OCI-LY1 (cell line): Measurements from ENCODE around the gene CD55.

Experiments used
- H2AFZ ChIP-seq: fragments of 200-600 bp; sonication (generic), shearing (Covaris generic); 2 replicates; pipeline ENCODE4 v1.6.0; 2014; ENCODE audit warnings: antibody characterized with exemption, mild to moderate bottlenecking, low read length
- H3F3A ChIP-seq: fragments of 200-600 bp; sonication (generic), shearing (Covaris generic); 2 replicates; pipeline ENCODE4 v1.6.0; 2014; ENCODE audit warnings: mild to moderate bottlenecking, antibody characterized with exemption, low read length, moderate library complexity; ENCODE audit not compliant: insufficient read depth
- H3K27ac ChIP-seq: fragments of 200-600 bp; sonication (generic); 2 replicates; pipeline ENCODE4 v1.5.1; 2014; ENCODE audit warnings: low read length, mixed run types, mild to moderate bottlenecking, low read depth; ENCODE audit not compliant: poor library complexity, severe bottlenecking
- H3K27me3 ChIP-seq: fragments of 200-600 bp; sonication (generic); 2 replicates; pipeline ENCODE4 v1.6.0; 2014; ENCODE audit warnings: antibody characterized with exemption, mild to moderate bottlenecking, low read length, moderate library complexity; ENCODE audit not compliant: insufficient read depth
- H3K36me3 ChIP-seq: fragments of 200-600 bp; sonication (generic); 2 replicates; pipeline ENCODE4 v1.6.1; 2014; ENCODE audit warnings: mild to moderate bottlenecking, antibody characterized with exemption, low read length, moderate library complexity, mixed read lengths; ENCODE audit not compliant: insufficient read depth
- H3K4me1 ChIP-seq: fragments of 200-600 bp; sonication (generic); 2 replicates; pipeline ENCODE4 v1.5.1; 2014; ENCODE audit warnings: mild to moderate bottlenecking, low read length, moderate library complexity; ENCODE audit not compliant: insufficient read depth, severe bottlenecking
- H3K4me2 ChIP-seq: fragments of 200-600 bp; sonication (generic), shearing (Covaris generic); 2 replicates; pipeline ENCODE4 v1.6.1; 2014; ENCODE audit warnings: low read length
- H3K4me3 ChIP-seq: fragments of 200-600 bp; sonication (generic); 2 replicates; pipeline ENCODE4 v1.5.1; 2014; ENCODE audit warnings: low read length, low read depth, mild to moderate bottlenecking, mixed read lengths; ENCODE audit not compliant: poor library complexity, severe bottlenecking
- H3K79me2 ChIP-seq: fragments of 200-600 bp; shearing (Covaris generic); 2 replicates; pipeline ENCODE4 v1.6.1; 2016; ENCODE audit warnings: mixed run types, low read length, mixed read lengths; ENCODE audit not compliant: insufficient read depth
- H3K9ac ChIP-seq: fragments of 200-600 bp; sonication (generic), shearing (Covaris generic); 2 replicates; pipeline ENCODE4 v1.6.1; 2014; ENCODE audit warnings: mild to moderate bottlenecking, low read length, mixed read lengths
- H3K9me2 ChIP-seq: fragments of 200-600 bp; sonication (generic), shearing (Covaris generic); 2 replicates; pipeline ENCODE4 v1.6.1; 2014; ENCODE audit warnings: low read depth, mild to moderate bottlenecking, low read length, mixed read lengths
- H3K9me3 ChIP-seq: fragments of 200-600 bp; shearing (Covaris generic); 2 replicates; pipeline ENCODE4 v1.6.1; 2014; ENCODE audit warnings: low read length, mixed read lengths
- H4K20me1 ChIP-seq: fragments of 200-600 bp; sonication (generic), shearing (Covaris generic); 2 replicates; pipeline ENCODE4 v1.6.0; 2016; ENCODE audit warnings: mild to moderate bottlenecking, low read length; ENCODE audit not compliant: insufficient read depth
- EZH2 ChIP-seq: fragments of 200-600 bp; sonication (generic), shearing (Covaris generic); IDR thresholded peaks from 2 replicates; pipeline ENCODE4 v1.8.0; 2017; ENCODE audit warnings: borderline replicate concordance, mixed run types, mild to moderate bottlenecking, antibody characterized with exemption, low read length, moderate library complexity, mixed read lengths
- TF ChIP-seq, protein P1 (sequence below): fragments of 200-600 bp; sonication (generic), shearing (Covaris generic); IDR thresholded peaks from 2 replicates; pipeline ENCODE4 v1.5.1; 2017; ENCODE audit warnings: mild to moderate bottlenecking, antibody characterized with exemption, low read length, moderate library complexity, mixed read lengths

Gene CD55

DNA sequence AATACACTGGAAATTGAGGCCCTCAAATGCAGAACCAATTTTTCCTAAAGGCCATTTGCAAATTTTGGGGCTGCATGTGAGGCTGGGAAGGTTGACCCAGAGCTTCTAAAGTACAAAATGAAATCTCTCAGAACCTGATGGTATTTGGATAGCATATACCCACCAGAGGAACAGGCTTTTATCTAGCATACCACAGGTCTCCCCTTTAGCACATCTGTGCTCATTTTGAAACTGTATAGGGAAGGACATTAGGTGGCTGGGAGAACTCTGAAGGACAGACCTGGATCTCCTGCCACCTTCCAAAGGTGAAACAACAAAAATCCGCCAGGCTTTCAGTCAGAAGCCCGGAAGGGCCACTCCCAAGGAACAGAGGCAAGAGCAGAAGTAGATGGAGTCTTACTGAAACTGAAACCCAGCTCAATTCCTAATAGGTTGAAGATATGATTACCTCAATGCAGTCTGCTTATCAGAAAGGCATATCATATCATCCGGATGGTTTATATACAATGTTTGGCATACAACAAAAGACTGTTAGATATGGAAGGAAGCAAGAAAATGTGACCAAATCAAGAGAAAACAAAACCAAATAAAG, 11.6 kb downstream of the CD55 start:
- H3K9me3 ChIP-seq = peaks cover 10% of the 10 kb centered on the region; the same call in 1 of the 2 replicates
- H3K9me2 ChIP-seq = no peaks in the 10 kb centered on the region
- H3K4me3 ChIP-seq = no peak overlapping the region
- H2AFZ ChIP-seq = no peak overlapping the region
- no peak overlapping the region for H3K9ac ChIP-seq
- no peaks in the 10 kb centered on the region for H3K27me3 ChIP-seq
- no peaks in the 10 kb centered on the region for H3F3A ChIP-seq
- peaks cover 20% of the 10 kb centered on the region for H3K4me1 ChIP-seq
- H3K27ac ChIP-seq = no peak overlapping the region
- TF ChIP-seq, protein P1, sequence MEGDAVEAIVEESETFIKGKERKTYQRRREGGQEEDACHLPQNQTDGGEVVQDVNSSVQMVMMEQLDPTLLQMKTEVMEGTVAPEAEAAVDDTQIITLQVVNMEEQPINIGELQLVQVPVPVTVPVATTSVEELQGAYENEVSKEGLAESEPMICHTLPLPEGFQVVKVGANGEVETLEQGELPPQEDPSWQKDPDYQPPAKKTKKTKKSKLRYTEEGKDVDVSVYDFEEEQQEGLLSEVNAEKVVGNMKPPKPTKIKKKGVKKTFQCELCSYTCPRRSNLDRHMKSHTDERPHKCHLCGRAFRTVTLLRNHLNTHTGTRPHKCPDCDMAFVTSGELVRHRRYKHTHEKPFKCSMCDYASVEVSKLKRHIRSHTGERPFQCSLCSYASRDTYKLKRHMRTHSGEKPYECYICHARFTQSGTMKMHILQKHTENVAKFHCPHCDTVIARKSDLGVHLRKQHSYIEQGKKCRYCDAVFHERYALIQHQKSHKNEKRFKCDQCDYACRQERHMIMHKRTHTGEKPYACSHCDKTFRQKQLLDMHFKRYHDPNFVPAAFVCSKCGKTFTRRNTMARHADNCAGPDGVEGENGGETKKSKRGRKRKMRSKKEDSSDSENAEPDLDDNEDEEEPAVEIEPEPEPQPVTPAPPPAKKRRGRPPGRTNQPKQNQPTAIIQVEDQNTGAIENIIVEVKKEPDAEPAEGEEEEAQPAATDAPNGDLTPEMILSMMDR = no peak
- TF ChIP-seq EZH2 = no peak
- no peak overlapping the region for H3K4me2 ChIP-seq
- no peaks in the 10 kb centered on the region for H3K79me2 ChIP-seq
- no peaks in the 10 kb centered on the region for H4K20me1 ChIP-seq
- H3K36me3 ChIP-seq = peaks cover 29% of the 10 kb centered on the region

DNA sequence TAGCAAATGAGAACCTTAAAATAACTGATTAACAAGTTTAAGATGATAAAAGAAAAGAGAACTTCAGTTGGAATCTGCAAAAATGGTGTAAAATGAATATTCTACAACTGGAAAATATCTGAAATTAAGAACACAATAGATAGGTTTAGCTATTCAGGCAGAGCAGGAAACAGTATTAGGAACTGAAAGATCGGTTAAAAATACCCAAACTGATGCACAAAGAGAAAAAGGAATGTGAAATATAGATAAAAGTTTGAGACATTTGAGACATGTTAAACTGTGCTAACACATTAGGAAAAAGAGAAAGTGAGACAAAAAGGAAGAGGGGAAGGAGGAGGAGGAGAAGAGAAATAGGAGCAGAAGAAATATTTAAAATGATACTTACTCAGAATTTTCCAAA, 12.1 kb downstream of the CD55 start:
- Histone ChIP-seq H3K27me3 (no peaks in the 10 kb centered on the region), H3F3A (no peaks in the 10 kb centered on the region), H3K4me3 (no peak overlapping the region), H4K20me1 (no peaks in the 10 kb centered on the region), H3K4me2 (no peak overlapping the region), H3K9me3 (peaks cover 10% of the 10 kb centered on the region; the same call in 1 of the 2 replicates), H3K9me2 (no peaks in the 10 kb centered on the region), H3K27ac (no peak overlapping the region), H3K36me3 (peaks cover 24% of the 10 kb centered on the region), H2AFZ (no peak overlapping the region), H3K9ac (no peak overlapping the region), H3K79me2 (no peaks in the 10 kb centered on the region), H3K4me1 (peaks cover 20% of the 10 kb centered on the region)
- TF ChIP-seq, protein P1 = no peak
- no peak for TF ChIP-seq EZH2

DNA sequence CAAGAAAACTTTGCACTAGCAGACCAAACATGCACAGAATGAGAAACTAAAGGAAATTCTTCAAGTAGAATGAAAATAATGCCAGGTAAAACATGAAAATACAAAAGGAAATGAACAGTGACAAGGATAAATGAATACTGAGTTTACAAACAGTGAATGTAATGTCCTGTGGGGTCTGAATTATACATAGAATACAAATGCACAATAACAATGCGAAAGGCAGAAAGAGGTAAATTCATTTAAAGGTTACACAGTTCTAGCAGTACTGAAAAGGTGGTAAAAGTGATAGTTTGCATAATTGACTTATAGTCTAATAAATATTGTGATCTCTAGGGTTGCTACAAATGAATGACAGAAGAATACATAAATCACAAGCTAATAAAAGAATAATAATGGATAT, 12.9 kb downstream of the CD55 start:
- no peak overlapping the region for H2AFZ ChIP-seq
- H3K27ac ChIP-seq = no peak overlapping the region
- H3K27me3 ChIP-seq = no peaks in the 10 kb centered on the region
- no peaks in the 10 kb centered on the region for H3K9me2 ChIP-seq
- H3K36me3 ChIP-seq = peaks cover 17% of the 10 kb centered on the region
- H3K79me2 ChIP-seq = no peaks in the 10 kb centered on the region
- H3K9me3 ChIP-seq = peaks cover 10% of the 10 kb centered on the region; the same call in 1 of the 2 replicates
- no peaks in the 10 kb centered on the region for H4K20me1 ChIP-seq
- H3K9ac ChIP-seq = no peak overlapping the region
- H3K4me1 ChIP-seq = peaks cover 20% of the 10 kb centered on the region
- H3F3A ChIP-seq = no peaks in the 10 kb centered on the region
- H3K4me3 ChIP-seq = no peak overlapping the region
- TF ChIP-seq, protein P1 = no peak
- no peak for TF ChIP-seq EZH2
- no peak overlapping the region for H3K4me2 ChIP-seq
